ENCODE data around the gene SUCLG2.

DNA sequence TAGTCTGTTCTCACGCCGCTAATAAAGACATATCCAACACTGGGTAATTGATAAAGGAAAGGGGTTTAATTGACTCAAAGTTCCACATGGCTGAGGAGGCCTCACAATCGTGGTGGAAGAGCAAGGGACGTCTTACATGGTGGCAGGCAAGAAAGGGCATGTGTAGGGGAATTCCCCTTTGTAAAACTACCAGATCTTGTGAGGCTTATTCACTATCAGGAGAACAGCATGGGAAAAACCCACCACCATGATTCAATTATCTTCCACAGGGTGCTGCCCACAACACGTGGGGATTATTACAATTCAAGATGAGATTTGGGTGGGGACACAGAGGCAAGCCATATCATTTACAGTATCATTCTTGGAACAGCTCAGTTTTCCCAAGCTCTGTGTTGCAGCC, 268.0 kb downstream of the SUCLG2 start:
- TF ChIP-seq CTCF (IDR thresholded peaks at IDR 0.05; ENCODE audit: insufficient read depth, low read length) (no peak), GABPA (IDR thresholded peaks at IDR 0.05; ENCODE audit: low read depth) (no peak), POLR2AphosphoS5 (IDR thresholded peaks at IDR 0.05; ENCODE audit: low read depth) (no peak), REST (IDR thresholded peaks at IDR 0.05; ENCODE audit: insufficient replicate concordance, low read depth) (no peak), SPI1 (IDR thresholded peaks at IDR 0.05; ENCODE audit: borderline replicate concordance, low read depth) (no peak)

All from HL-60 (cell line).